Thyroid gland (tissue), 4 donors: ENCODE measurements around the gene NAV2. TPM values are rescaled to one million over a fixed set of nuclear protein-coding genes. Genes with fewer than 3 reads are reported as not detected.

Experiments
- DNase-seq, 2 donors: peaks; one replicate each; pipeline ENCODE4 v3.0.0-alpha.2; 2019
- H3K27ac ChIP-seq, 3 donors: fragments of 200-600 bp; sonication (generic); 1 replicate in 2 of 3; 2 replicates in 1 of 3; pipeline ENCODE4 v1.5.1; 2016 to 2019; ENCODE audit warnings: mild to moderate bottlenecking in 1 of 3, moderate library complexity in 1 of 3
- H3K27me3 ChIP-seq: fragments of 200-600 bp; sonication (generic); one replicate; pipeline ENCODE4 v1.5.1; 2019
- H3K36me3 ChIP-seq, 2 donors: fragments of 200-600 bp; sonication (generic); one replicate each; pipeline ENCODE4 v1.5.1; 2016 to 2019
- H3K4me1 ChIP-seq, 2 donors: fragments of 200-600 bp; sonication (generic); one replicate each; pipeline ENCODE4 v1.5.1; 2017 to 2019
- H3K4me3 ChIP-seq, 3 donors: fragments of 200-600 bp; sonication (generic); replicated peaks in 1 of 3; 1 replicate in 2 of 3; 2 replicates in 1 of 3; pipeline ENCODE4 v1.5.1; 2016; ENCODE audit warnings: mild to moderate bottlenecking in 1 of 3
- H3K9me3 ChIP-seq: fragments of 200-600 bp; sonication (generic); one replicate; pipeline ENCODE4 v1.5.1; 2017
- POLR2A ChIP-seq, 2 donors: fragments of 450-650 bp; IDR thresholded peaks; one replicate each; pipeline ENCODE4 v1.6.1; 2017; ENCODE audit warnings: antibody characterized with exemption in 2 of 2, mild to moderate bottlenecking in 2 of 2, moderate library complexity in 1 of 2
- WGBS, 2 donors: methylation state at CpG; one replicate each; pipeline ENCODE4 v1.1.5; 2017; 5-methylcytosine and 5-hydroxymethylcytosine counted together
- intact Hi-C: fragments of 100-400 bp; cut with DNase I; formaldehyde crosslinking; loops from one replicate; pipeline ENCODE4 v1.15.1; 2023
- total RNA-seq, 4 donors: library from RNA; depleted of rRNA; stranded (reverse); fragments of >200 nt; gene quantifications; one replicate each; pipeline ENCODE4 v1.2.3, GENCODE V29; 2016
- TF ChIP-seq, protein P1 (sequence below), 6 experiments: fragments of 200-600 bp in 3 of 6; fragments of 450-650 bp in 3 of 6; sonication (generic) in 3 of 6; IDR thresholded peaks; one replicate each; pipeline ENCODE4 v1.5.1; 2016 to 2019; ENCODE audit warnings: antibody characterized with exemption in 6 of 6, mild to moderate bottlenecking in 2 of 6, inconsistent platforms in 1 of 6, moderate library complexity in 1 of 6

The NAV2 gene
- total RNA-seq, 4 donors from 2014 or later = 34.8 to 88.6 (median 54.5) TPM

DNA sequence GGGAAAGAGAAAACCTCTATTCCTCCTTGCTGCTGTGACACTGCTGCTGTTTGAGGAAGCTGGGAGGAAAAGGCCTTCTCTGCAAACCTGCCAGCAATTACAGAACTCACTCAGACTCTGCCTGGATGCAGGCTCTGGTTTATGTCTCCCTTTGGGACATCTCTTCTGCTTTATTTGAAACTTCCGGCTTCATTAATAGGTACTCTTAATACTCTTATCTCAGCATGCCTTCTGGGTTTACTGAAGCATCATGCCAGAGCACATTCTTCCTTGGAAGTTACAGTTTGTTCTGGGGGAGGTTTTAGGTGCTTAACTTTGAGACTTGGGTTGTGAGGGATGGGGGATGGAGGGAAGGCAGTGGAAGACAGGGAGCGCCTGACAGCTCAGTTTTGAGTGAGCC lies 79.9 kb downstream of the NAV2 start:
- Histone ChIP-seq H3K9me3 (no peaks in the 10 kb centered on the region), H3K4me3 (no peak overlapping the region), H3K27ac (peak overlapping the region in 1 of 3 donors; percentile 30), H3K4me1 (peaks cover 0 to 15% of the 10 kb centered on the region in 2 donors), H3K36me3 (no peaks in the 10 kb centered on the region), H3K27me3 (no peaks in the 10 kb centered on the region)
- DNase-seq = peak in 1 of 2 donors; percentile 15
- TF ChIP-seq, protein P1, sequence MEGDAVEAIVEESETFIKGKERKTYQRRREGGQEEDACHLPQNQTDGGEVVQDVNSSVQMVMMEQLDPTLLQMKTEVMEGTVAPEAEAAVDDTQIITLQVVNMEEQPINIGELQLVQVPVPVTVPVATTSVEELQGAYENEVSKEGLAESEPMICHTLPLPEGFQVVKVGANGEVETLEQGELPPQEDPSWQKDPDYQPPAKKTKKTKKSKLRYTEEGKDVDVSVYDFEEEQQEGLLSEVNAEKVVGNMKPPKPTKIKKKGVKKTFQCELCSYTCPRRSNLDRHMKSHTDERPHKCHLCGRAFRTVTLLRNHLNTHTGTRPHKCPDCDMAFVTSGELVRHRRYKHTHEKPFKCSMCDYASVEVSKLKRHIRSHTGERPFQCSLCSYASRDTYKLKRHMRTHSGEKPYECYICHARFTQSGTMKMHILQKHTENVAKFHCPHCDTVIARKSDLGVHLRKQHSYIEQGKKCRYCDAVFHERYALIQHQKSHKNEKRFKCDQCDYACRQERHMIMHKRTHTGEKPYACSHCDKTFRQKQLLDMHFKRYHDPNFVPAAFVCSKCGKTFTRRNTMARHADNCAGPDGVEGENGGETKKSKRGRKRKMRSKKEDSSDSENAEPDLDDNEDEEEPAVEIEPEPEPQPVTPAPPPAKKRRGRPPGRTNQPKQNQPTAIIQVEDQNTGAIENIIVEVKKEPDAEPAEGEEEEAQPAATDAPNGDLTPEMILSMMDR (IDR thresholded peaks at IDR 0.05) = no peak
- TF ChIP-seq POLR2A (IDR thresholded peaks at IDR 0.05) = no peak
- WGBS, 2 donors = 63 to 81% methylated on average over 2 of the region's 2 CpGs
- intact Hi-C loops = no loop called here

DNA sequence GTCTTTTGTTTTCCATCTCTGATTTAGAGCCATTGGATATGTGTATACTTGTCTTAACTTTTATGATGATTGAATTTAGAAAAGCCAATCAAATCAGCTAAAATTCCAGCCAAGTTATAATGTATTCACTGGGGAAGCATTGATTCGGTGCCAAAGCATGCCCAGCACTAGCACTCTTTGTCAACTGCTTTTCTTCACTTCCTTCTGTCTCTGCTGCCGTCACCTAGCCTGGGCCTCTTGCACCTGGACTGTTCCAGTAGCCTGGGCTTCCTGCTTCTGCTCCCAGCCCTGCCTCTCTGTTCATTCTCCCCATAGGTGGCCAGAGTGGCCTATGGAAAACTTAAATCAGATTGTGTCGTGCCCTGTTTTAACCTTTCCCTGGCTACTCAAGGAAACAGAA lies 80.7 kb downstream of the NAV2 start:
- no peak for TF ChIP-seq POLR2A (IDR thresholded peaks at IDR 0.05)
- TF ChIP-seq, protein P1 (IDR thresholded peaks at IDR 0.05) = no peak
- H3K36me3 ChIP-seq = no peaks in the 10 kb centered on the region
- no peaks in the 10 kb centered on the region for H3K9me3 ChIP-seq
- intact Hi-C loops = no loop called here
- DNase-seq = no peak
- H3K27ac ChIP-seq = no peak overlapping the region
- H3K4me1 ChIP-seq = peaks cover 0 to 15% of the 10 kb centered on the region in 2 donors
- 58 to 95% methylated on average over 3 of the region's 3 CpGs for WGBS, 2 donors
- no peaks in the 10 kb centered on the region for H3K27me3 ChIP-seq
- no peak overlapping the region for H3K4me3 ChIP-seq

DNA sequence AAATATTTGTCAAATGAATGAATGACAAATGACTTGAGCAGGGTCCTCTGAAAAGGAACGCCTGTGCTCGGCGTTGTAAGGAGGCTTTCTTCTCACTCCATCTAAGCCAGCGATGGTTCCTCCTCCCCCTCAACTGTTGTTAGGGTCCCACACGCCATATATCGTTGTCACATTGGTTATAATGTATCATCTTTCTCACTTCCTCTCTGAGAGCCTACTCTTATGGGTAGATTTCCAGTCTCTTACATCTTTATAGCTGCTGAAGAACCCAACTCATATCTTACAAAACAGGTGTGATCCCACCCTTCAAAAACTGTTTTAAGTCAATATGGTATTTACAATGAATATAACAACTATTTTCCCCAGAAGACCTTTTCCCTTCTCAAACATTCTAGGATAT lies 81.5 kb downstream of the NAV2 start:
- H3K4me3 ChIP-seq = no peak overlapping the region
- intact Hi-C loops = no loop called here
- H3K36me3 ChIP-seq = no peaks in the 10 kb centered on the region
- TF ChIP-seq POLR2A (IDR thresholded peaks at IDR 0.05) = no peak
- TF ChIP-seq, protein P1 (IDR thresholded peaks at IDR 0.05) = no peak
- H3K4me1 ChIP-seq = peaks cover 0 to 13% of the 10 kb centered on the region in 2 donors
- no peak for DNase-seq
- H3K27me3 ChIP-seq = no peaks in the 10 kb centered on the region
- no peaks in the 10 kb centered on the region for H3K9me3 ChIP-seq
- H3K27ac ChIP-seq = no peak overlapping the region
- 89 to 97% methylated on average over 6 of the region's 6 CpGs for WGBS, 2 donors

DNA sequence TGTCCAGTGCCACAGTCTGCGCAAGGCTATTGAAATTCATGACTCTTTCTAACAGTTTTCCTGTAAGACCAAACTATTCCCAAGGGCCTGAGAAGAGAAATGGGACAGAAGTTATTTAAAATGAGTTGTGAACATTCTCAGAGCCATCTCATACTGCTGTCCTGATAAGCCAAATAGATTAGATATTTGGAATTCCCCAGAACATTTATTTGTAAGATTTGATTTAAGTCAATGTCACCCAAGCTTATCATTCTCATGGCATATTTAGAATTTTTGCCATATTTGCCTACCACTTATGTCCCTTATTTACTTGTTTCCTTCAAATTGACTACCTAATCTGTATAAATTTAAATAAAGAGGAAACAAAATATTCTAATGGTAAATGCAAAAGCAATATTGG lies 82.4 kb downstream of the NAV2 start:
- Histone ChIP-seq H3K27me3 (no peaks in the 10 kb centered on the region), H3K9me3 (no peaks in the 10 kb centered on the region), H3K36me3 (no peaks in the 10 kb centered on the region), H3K4me1 (peaks cover 0 to 20% of the 10 kb centered on the region in 2 donors), H3K27ac (no peak overlapping the region), H3K4me3 (no peak overlapping the region)
- DNase-seq = no peak
- TF ChIP-seq, protein P1 (IDR thresholded peaks at IDR 0.05) = no peak
- no peak for TF ChIP-seq POLR2A (IDR thresholded peaks at IDR 0.05)
- WGBS, 2 donors = 92 to 100% methylated on average over 1 of the region's 1 CpG
- intact Hi-C loops = no loop called here

DNA sequence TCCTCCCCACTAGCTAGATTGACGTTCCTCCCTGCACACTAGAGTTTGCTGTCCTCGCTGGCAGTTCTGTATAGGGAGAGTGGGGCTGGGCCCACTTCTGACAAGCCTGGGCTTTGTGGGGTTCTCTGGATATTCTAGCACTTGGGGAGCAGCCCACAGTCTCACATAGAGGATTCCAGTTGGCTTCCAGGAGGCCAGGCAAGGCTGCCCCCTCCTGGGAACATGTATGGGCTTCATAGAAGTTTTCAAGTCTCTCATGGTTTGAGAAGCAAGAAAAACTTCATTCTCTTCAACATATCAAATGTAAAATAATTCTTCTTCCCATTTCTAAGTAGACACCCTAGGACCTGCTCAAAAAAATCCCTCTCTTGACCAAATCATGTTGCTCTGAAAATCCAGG lies 87.5 kb downstream of the NAV2 start:
- intact Hi-C loops = no loop called here
- H3K4me1 ChIP-seq = peaks cover 6 to 27% of the 10 kb centered on the region in 2 donors
- no peak for TF ChIP-seq POLR2A (IDR thresholded peaks at IDR 0.05)
- TF ChIP-seq, protein P1 (IDR thresholded peaks at IDR 0.05) = peak in 1 of 6 experiments; percentile 23
- no peaks in the 10 kb centered on the region for H3K9me3 ChIP-seq
- H3K36me3 ChIP-seq = no peaks in the 10 kb centered on the region
- WGBS, 2 donors = 89 to 96% methylated on average over 2 of the region's 2 CpGs
- H3K27ac ChIP-seq = no peak overlapping the region
- DNase-seq = no peak
- no peak overlapping the region for H3K4me3 ChIP-seq
- H3K27me3 ChIP-seq = no peaks in the 10 kb centered on the region
